Measurements from ENCODE around the gene PRKCZ. TPM values are rescaled to one million over a fixed set of nuclear protein-coding genes. Genes with fewer than 3 reads are reported as not detected.

Gene PRKCZ
- total and polyA plus RNA-seq, 12 donors: 8.4 to 18.4 (median 14.5) TPM

GRCh38 chr1:2193514-2194281 is 143.5 kb downstream of the PRKCZ start:
- peak overlapping the region in 9 of 10 donors; percentile 90 to 98 (median 95) for H3K27ac ChIP-seq
- no peaks in the 10 kb centered on the region for H3K27me3 ChIP-seq
- no peak for TF ChIP-seq CTCF (IDR thresholded peaks at IDR 0.05)
- H3K4me1 ChIP-seq: peaks cover 28 to 69% (median 58%) of the 10 kb centered on the region in 9 donors
- H3K4me3 ChIP-seq: peak overlapping the region in 9 of 10 donors; percentile 49 to 78 (median 70)
- DNase-seq: no peak
- no peaks in the 10 kb centered on the region for H3K9me3 ChIP-seq
- H3K36me3 ChIP-seq: no peaks in the 10 kb centered on the region
- intact Hi-C loops (cut with DNase I): loop anchor here in 8 of 10 donors (2.0 to 10.0 kb wide), 6 partner anchors 121 to 451 kb away; no protein-coding TSS in a partner anchor
- no peak for ATAC-seq
- 64 to 70% methylated on average over 44 of the region's 44 CpGs for WGBS, 2 donors

GRCh38 chr1:2194319-2194897 is 144.2 kb downstream of the PRKCZ start, which contains the start of gene FAAP20:
FAAP20 (minus strand) TSS chr1:2194772; CDS start chr1:2194749, 23 bp downstream.
- H3K4me1 ChIP-seq: peaks cover 32 to 69% (median 62%) of the 10 kb centered on the region in 9 donors
- peak; percentile 35 to 70 (median 54) for ATAC-seq
- H3K9me3 ChIP-seq: no peaks in the 10 kb centered on the region
- intact Hi-C loops (cut with DNase I): loop anchor here in 8 of 10 donors (2.0 to 10.0 kb wide), 6 partner anchors 120 to 450 kb away; no protein-coding TSS in a partner anchor
- 2 to 5% methylated on average over 27 to 52 of the region's 63 CpGs for WGBS, 2 donors
- no peaks in the 10 kb centered on the region for H3K36me3 ChIP-seq
- H3K4me3 ChIP-seq: peak within 1 kb of the TSS; percentile 47 to 78 (median 70)
- TF ChIP-seq CTCF (IDR thresholded peaks at IDR 0.05): no peak
- peak within 1 kb of the TSS; percentile 90 to 98 (median 94) for H3K27ac ChIP-seq
- H3K27me3 ChIP-seq: no peaks in the 10 kb centered on the region
- peak in 1 of 2 donors; percentile 76 for DNase-seq

- Histone ChIP-seq H3K27me3 (no peaks in the 10 kb centered on the region), H3K9me3 (no peaks in the 10 kb centered on the region), H3K4me3 (peak overlapping the region; percentile 47 to 78 (median 70)), H3K4me1 (peaks cover 36 to 71% (median 65%) of the 10 kb centered on the region in 9 donors), H3K36me3 (no peaks in the 10 kb centered on the region), H3K27ac (peak overlapping the region; percentile 90 to 98 (median 94))
- ATAC-seq (peak; percentile 77 to 86 (median 82)), DNase-seq (peak; percentile 92)
- WGBS, 2 donors: 2 to 3% methylated on average over 33 to 35 of the region's 35 CpGs
- TF ChIP-seq CTCF (IDR thresholded peaks at IDR 0.05): peak; percentile 91 to 98 (median 95)
- intact Hi-C loops (cut with DNase I): loop anchor here (1.0 to 10.0 kb wide), 12 partner anchors 37 to 450 kb away; partner anchors contain the start of gene PANK4 (in 1 of the 10)
Measured at GRCh38 chr1:2194898-2195673, 144.9 kb downstream of the PRKCZ start.
